Measurements from ENCODE around the gene GSTA1.
"Not testable (repeated sequence)": the region's sequence is repeated elsewhere in the genome, so short reads cannot be mapped to it uniquely, and the experiment has no call there.

The GSTA1 gene

DNA sequence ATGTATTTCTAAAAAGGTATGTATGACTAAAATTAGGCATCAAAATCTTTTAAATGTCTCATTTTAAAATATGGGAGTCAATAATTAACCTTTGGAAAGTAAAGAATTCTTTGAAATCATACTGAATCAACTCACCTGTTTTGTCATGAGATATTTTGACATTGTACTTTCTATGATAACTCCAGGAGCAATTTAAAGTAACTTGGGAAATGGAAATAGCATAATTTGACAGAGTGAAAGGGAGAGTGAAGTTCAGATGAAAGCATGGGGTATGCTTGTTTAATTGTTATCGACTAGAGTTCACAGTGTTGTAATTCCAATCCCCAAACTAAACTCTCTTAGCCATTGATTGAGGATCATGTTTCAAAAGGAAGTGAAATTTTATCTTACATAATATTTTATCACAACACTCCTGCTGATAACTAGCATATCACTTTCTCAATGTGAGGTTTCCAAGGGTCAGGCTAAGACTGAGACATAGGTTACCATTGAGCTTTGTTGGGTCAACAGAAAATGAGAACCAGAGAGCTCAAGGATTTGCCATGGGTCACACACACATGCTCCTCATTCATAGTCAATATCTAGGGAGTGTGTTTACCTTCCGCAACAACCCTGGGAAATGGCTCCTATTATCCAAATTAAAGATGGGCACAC is 2.3 kb downstream of the GSTA1 start:
- in situ Hi-C loops (cut with HindIII; ENCODE audit: low pct_ligation_motif_present, low sequenced_read_pairs) = no loop called here

DNA sequence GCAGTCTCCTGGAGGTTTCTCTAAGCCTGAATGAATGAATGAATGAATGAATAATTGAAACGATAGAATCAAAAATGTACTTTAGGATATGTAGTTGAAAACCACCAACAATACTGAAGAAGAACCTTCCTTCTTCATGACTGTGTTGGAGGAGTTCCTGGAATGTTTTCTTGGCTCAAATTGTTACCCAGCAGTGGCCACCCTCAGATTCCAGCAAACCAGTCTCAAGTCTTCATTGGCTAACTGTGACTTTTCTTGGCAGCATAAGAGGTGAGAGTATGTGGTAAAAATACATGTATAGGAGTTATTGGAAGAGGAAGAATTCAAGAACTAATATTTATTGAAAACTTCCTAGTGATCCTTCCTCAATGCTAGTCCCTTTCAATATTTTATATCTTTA is 4.3 kb downstream of the GSTA1 start:
- DNase-seq; H3K36me3 ChIP-seq (replicated peaks); H3K27me3 ChIP-seq (replicated peaks); H3K4me3 ChIP-seq (ENCODE audit: low read depth, low read length); H3K27ac ChIP-seq; in situ Hi-C loops (cut with HindIII; ENCODE audit: low pct_ligation_motif_present, low sequenced_read_pairs): not testable (repeated sequence)

More for the DNA sequence above, 2.3 kb downstream of the GSTA1 start:
- no peak overlapping the region for H3K4me3 ChIP-seq (ENCODE audit: low read depth, low read length)
- H3K27ac ChIP-seq = no peak overlapping the region
- H3K27me3 ChIP-seq (replicated peaks) = no peaks in the 10 kb centered on the region
- TF ChIP-seq, protein P1, sequence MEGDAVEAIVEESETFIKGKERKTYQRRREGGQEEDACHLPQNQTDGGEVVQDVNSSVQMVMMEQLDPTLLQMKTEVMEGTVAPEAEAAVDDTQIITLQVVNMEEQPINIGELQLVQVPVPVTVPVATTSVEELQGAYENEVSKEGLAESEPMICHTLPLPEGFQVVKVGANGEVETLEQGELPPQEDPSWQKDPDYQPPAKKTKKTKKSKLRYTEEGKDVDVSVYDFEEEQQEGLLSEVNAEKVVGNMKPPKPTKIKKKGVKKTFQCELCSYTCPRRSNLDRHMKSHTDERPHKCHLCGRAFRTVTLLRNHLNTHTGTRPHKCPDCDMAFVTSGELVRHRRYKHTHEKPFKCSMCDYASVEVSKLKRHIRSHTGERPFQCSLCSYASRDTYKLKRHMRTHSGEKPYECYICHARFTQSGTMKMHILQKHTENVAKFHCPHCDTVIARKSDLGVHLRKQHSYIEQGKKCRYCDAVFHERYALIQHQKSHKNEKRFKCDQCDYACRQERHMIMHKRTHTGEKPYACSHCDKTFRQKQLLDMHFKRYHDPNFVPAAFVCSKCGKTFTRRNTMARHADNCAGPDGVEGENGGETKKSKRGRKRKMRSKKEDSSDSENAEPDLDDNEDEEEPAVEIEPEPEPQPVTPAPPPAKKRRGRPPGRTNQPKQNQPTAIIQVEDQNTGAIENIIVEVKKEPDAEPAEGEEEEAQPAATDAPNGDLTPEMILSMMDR (IDR thresholded peaks at IDR 0.05; ENCODE audit: low read depth, low read length, missing control alignments) = no peak
- no peak for DNase-seq
- no peaks in the 10 kb centered on the region for H3K36me3 ChIP-seq (replicated peaks)

DNA sequence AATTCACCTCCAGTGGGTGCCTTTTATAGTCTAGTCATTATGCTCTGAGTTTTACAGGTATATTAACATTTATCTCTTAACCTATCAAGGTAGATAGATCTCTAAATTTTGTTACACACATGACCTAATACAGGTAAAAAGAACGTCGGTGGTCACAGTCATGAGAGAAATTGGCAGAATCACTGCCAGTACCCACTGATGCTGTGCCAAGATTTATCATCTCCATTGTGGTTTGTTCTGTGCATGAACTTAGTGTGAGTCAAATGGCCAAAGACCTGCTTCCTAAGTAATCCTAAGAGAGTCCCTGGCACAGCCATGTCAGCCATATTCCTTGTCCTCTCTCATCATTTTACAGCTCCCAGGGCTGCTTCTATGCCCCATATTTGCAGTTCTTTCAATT is 9.2 kb downstream of the GSTA1 start:
- DNase-seq; H3K27me3 ChIP-seq (replicated peaks); H3K36me3 ChIP-seq (replicated peaks); H3K4me3 ChIP-seq (ENCODE audit: low read depth, low read length); H3K27ac ChIP-seq; in situ Hi-C loops (cut with HindIII; ENCODE audit: low pct_ligation_motif_present, low sequenced_read_pairs): not testable (repeated sequence)

DNA sequence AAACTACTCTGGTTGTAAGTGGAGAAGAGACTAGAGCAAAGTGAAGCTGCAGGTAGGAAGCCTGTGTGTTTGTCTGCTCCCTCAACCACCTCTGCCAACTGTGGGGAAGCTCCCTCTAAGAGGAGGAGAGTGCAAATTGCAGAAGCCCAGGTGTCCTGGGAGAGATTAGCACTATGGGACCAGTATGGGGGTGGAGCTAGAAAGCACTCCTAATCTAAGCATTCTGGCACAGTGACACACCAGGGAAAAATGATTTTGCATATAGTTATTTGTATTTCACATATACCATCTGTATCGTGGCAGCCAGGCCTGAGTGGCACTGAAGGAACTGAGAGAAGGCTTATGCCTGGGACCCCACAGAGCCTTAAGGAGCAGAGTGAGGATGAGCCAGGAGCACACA is 12.8 kb downstream of the GSTA1 start:
- TF ChIP-seq, protein P1 (IDR thresholded peaks at IDR 0.05; ENCODE audit: low read depth, low read length, missing control alignments) = no peak
- in situ Hi-C loops (cut with HindIII; ENCODE audit: low pct_ligation_motif_present, low sequenced_read_pairs) = no loop called here
- Histone ChIP-seq H3K27ac (no peak overlapping the region), H3K4me3 (ENCODE audit: low read depth, low read length) (no peak overlapping the region), H3K36me3 (replicated peaks) (no peaks in the 10 kb centered on the region), H3K27me3 (replicated peaks) (no peaks in the 10 kb centered on the region)
- DNase-seq = no peak

DNA sequence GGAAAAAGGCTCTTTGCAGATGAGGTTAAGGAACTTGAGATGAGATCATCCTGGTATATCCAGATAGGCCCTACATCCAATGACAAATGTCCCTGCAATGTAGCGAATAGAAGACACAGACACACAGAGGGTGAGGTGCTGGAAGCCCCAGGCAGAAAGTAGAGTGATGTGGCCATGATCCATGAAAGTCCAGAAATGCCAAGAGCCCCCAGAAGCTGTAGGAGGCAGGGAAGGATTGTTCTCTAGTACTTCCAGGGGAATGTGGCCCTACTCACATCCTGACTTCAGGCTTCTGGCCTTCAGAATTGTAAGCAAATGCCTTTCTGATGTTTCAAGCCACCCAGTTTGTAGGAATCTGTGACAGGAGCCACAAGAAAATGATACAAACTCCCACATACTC is 14.0 kb downstream of the GSTA1 start:
- H3K27me3 ChIP-seq (replicated peaks); in situ Hi-C loops (cut with HindIII; ENCODE audit: low pct_ligation_motif_present, low sequenced_read_pairs); DNase-seq; H3K27ac ChIP-seq; H3K4me3 ChIP-seq (ENCODE audit: low read depth, low read length); H3K36me3 ChIP-seq (replicated peaks): not testable (repeated sequence)

DNA sequence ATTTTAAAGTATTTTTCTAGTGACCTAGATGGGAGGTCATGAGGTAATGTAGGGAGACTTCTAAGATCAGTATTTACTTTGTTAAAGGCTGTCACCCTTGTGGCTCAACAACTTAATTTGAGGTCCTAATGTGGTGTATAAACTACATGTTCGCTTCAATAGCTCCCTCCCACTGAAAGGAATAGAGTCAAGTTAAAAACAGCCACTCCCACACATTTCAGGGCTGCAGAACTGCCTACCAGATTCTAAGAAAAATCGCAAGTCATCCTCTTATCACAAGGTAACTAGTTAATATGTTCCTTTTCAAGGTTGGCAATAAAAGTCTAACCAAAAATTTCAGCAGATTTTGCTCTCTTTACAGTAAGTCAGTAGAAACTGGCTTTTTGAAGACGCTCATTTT is 15.1 kb downstream of the GSTA1 start:
- TF ChIP-seq, protein P1 (IDR thresholded peaks at IDR 0.05; ENCODE audit: low read depth, low read length, missing control alignments) = no peak
- Histone ChIP-seq H3K36me3 (replicated peaks) (no peaks in the 10 kb centered on the region), H3K4me3 (ENCODE audit: low read depth, low read length) (no peak overlapping the region), H3K27ac (no peak overlapping the region), H3K27me3 (replicated peaks) (no peaks in the 10 kb centered on the region)
- DNase-seq = no peak
- in situ Hi-C loops (cut with HindIII; ENCODE audit: low pct_ligation_motif_present, low sequenced_read_pairs) = no loop called here

DNA sequence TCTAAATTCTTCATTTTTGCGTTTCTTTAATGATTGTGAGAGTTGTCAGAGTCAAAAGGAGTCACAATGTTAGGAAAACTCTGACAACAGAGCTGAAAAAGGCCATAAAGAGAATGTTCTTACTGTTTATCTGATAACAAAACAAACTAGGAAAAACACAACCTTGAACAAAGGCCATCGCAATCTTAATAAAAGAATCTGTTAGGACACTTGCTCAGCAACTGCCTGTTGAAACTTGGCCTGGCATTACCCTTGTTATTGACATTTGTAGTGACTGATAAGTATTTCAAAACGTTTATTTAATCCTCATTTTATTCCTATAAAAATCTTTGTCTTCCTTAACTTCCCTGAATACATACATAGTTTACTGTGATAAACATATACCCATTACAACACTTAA is 15.7 kb downstream of the GSTA1 start:
- TF ChIP-seq, protein P1 (IDR thresholded peaks at IDR 0.05; ENCODE audit: low read depth, low read length, missing control alignments) = no peak
- H3K36me3 ChIP-seq (replicated peaks) = no peaks in the 10 kb centered on the region
- no peaks in the 10 kb centered on the region for H3K27me3 ChIP-seq (replicated peaks)
- H3K27ac ChIP-seq = no peak overlapping the region
- in situ Hi-C loops (cut with HindIII; ENCODE audit: low pct_ligation_motif_present, low sequenced_read_pairs) = no loop called here
- no peak for DNase-seq
- H3K4me3 ChIP-seq (ENCODE audit: low read depth, low read length) = no peak overlapping the region

Measured in brain microvascular endothelial cell (primary cell).